ENCODE results near the gene MYF6.
A peak's percentile ranks its signal among the peaks of the same experiment; 100 is the strongest.

Gene MYF6

GRCh38 chr12:80702889-80703805 lies 4.3 kb upstream of the MYF6 start:
- H3K4me3 ChIP-seq (replicated peaks; ENCODE audit: low read depth, low read length): peak overlapping the region; percentile 7
- peak; percentile 59 for DNase-seq (ENCODE audit: low read depth)
- TF ChIP-seq, protein P1, sequence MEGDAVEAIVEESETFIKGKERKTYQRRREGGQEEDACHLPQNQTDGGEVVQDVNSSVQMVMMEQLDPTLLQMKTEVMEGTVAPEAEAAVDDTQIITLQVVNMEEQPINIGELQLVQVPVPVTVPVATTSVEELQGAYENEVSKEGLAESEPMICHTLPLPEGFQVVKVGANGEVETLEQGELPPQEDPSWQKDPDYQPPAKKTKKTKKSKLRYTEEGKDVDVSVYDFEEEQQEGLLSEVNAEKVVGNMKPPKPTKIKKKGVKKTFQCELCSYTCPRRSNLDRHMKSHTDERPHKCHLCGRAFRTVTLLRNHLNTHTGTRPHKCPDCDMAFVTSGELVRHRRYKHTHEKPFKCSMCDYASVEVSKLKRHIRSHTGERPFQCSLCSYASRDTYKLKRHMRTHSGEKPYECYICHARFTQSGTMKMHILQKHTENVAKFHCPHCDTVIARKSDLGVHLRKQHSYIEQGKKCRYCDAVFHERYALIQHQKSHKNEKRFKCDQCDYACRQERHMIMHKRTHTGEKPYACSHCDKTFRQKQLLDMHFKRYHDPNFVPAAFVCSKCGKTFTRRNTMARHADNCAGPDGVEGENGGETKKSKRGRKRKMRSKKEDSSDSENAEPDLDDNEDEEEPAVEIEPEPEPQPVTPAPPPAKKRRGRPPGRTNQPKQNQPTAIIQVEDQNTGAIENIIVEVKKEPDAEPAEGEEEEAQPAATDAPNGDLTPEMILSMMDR (IDR thresholded peaks at IDR 0.05; ENCODE audit: low read length, missing control alignments): no peak

- TF ChIP-seq, protein P1 (IDR thresholded peaks at IDR 0.05; ENCODE audit: low read length, missing control alignments): no peak
- no peak overlapping the region for H3K4me3 ChIP-seq (replicated peaks; ENCODE audit: low read depth, low read length)
- no peak for DNase-seq (ENCODE audit: low read depth)
Measured at GRCh38 chr12:80704420-80704819, 3.0 kb upstream of the MYF6 start.

DNA sequence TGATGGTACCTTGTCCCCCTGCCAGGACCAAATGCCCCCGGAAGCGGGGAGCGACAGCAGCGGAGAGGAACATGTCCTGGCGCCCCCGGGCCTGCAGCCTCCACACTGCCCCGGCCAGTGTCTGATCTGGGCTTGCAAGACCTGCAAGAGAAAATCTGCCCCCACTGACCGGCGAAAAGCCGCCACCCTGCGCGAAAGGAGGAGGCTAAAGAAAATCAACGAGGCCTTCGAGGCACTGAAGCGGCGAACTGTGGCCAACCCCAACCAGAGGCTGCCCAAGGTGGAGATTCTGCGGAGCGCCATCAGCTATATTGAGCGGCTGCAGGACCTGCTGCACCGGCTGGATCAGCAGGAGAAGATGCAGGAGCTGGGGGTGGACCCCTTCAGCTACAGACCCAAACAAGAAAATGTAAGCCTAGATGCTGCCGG lies 410 bp downstream of the MYF6 start:
- TF ChIP-seq, protein P1 (IDR thresholded peaks at IDR 0.05; ENCODE audit: low read length, missing control alignments): no peak
- no peak overlapping the region for H3K4me3 ChIP-seq (replicated peaks; ENCODE audit: low read depth, low read length)
- no peak for DNase-seq (ENCODE audit: low read depth)

GRCh38 chr12:80708259-80708974 lies 983 bp downstream of the MYF6 start:
- DNase-seq (ENCODE audit: low read depth): peak; percentile 17
- peak overlapping the region; percentile 31 for H3K4me3 ChIP-seq (replicated peaks; ENCODE audit: low read depth, low read length)
- TF ChIP-seq, protein P1 (IDR thresholded peaks at IDR 0.05; ENCODE audit: low read length, missing control alignments): no peak

- DNase-seq (ENCODE audit: low read depth): peak; percentile 22
- H3K4me3 ChIP-seq (replicated peaks; ENCODE audit: low read depth, low read length): peak overlapping the region; percentile 31
- TF ChIP-seq, protein P1 (IDR thresholded peaks at IDR 0.05; ENCODE audit: low read length, missing control alignments): no peak
Measured at GRCh38 chr12:80708975-80709328, 1.5 kb downstream of the MYF6 start.

- peak; percentile 20 for DNase-seq (ENCODE audit: low read depth)
- no peak overlapping the region for H3K4me3 ChIP-seq (replicated peaks; ENCODE audit: low read depth, low read length)
- TF ChIP-seq, protein P1 (IDR thresholded peaks at IDR 0.05; ENCODE audit: low read length, missing control alignments): peak; percentile 45
Measured at GRCh38 chr12:80709811-80710726, 2.6 kb downstream of the MYF6 start.
